Stimulated activated CD4-positive, alpha-beta T cell treated with anti-CD3 and anti-CD28 coated beads, Interleukin-12 subunit alpha, Interleukin-12 subunit beta, amount 100 ng/mL, for 24 hours (primary cell): ENCODE results near the gene KRT76.
"Not testable (repeated sequence)": the region's sequence is repeated elsewhere in the genome, so short reads cannot be mapped to it uniquely, and the experiment has no call there.

Experiments
- DNase-seq, 2 experiments: peaks; one replicate each; pipeline ENCODE4 v3.0.0-alpha.2; 2020; ENCODE audit warnings: low read depth in 2 of 2

The KRT76 gene

DNA sequence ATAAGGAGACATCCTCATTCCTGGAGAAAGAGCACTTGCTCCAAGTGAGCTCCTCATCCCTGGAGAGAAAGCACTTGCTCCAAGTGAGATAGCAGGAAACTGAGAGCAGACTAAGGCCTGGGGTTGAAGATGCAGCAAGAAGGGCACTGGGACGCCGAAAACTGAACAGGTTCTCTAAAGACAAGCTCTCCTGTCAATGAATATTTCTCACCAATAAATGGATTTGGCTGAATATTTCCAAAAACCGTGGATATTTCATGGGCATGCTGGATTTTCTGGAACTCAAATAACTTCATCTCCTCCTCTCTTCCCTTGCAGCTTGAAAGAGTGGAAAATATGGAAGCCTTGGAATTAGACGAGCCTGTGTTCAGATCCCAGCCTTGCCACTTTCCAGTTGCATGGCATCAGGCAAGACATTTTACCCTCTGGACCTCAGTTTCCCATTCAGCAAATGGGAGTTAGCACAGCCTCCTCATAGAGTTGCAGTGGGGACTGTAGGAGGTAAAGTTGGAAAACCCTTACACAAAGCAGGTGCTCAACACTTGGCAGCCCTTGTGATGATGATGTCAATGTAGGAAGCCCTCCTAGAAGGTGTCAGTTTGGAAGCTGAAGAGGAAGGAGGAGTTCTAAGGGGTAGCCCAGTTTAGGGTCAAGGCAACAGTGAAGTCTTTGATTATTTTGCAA is 4.4 kb upstream of the KRT76 start:
- no peak for DNase-seq

DNA sequence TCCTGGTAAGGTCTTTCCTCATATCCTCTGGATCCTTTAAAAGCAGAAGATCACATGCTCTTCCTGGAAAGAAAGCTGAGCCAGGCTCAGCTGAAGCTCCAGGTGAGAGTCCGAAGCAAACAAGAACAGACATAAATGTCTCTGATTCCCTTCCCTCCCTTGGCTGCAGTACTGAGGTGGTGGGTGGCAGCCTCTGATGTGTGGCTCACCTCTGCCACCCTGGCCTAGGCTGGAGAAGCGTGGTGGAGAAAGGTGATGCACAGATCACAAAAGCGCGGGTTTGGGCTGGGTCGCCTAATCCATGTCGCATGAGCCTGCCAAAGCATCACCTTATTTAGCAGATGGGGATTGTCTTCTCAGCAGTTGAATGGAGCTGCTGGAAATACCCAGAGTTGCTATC is 2.8 kb upstream of the KRT76 start:
- no peak for DNase-seq

DNA sequence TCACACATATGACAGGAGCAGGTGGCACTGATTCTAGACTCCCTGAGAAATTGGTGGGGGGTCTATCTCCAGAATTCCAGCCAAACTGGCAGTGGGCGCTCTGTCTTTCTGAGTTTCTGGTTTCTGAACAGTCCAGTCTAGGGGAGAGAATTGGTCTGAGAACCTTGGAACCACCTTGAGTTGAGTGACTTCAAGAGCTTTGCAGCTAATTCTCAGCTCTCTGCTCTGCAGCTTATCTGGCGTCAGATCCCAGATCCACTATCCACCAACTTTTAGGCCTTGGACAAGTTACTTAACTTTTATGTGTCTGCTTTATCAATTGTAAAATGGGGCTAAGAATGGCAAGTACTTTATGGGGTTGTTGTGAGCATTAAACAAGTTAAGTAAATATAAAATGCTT is 1.7 kb upstream of the KRT76 start:
- DNase-seq = no peak

DNA sequence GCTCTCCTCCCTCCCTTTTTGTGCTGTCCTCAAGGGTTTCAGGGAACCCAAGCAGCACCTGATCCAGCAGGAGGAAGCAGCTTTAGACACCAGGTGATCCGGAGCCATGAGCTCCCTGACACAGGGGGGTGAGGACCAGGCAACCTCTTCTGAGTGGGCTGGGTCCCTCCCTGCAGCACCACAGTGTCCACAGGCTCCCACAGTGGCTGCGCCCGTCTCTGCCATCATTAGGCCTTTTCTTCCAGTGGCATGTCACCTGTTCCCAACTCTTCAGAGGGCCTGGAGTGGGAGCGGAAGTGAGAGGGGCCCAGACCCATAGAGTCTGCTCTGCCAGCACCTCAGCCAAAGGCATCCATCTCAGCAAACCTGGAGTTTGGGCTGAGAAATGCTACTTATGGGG is 421 bp upstream of the KRT76 start:
- no peak for DNase-seq

DNA sequence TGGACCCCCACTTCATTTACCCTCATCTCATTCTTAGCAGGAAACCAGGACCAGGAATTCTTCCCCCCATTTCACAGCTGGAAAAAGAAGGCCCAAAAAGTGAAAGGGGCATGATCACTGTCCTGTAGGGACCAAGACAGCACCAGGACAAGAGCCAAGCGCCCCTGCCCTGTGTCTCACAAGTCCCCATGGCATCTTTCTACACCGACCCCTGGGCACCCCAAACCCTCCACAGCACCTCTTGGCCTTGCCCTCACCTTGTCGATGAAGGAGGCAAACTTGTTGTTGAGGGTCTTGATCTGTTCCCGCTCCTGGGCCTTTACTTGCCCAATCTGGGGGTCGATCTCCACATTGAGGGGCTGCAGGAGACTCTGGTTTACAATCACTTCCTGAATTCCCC is 710 bp downstream of the KRT76 start:
- no peak for DNase-seq

DNA sequence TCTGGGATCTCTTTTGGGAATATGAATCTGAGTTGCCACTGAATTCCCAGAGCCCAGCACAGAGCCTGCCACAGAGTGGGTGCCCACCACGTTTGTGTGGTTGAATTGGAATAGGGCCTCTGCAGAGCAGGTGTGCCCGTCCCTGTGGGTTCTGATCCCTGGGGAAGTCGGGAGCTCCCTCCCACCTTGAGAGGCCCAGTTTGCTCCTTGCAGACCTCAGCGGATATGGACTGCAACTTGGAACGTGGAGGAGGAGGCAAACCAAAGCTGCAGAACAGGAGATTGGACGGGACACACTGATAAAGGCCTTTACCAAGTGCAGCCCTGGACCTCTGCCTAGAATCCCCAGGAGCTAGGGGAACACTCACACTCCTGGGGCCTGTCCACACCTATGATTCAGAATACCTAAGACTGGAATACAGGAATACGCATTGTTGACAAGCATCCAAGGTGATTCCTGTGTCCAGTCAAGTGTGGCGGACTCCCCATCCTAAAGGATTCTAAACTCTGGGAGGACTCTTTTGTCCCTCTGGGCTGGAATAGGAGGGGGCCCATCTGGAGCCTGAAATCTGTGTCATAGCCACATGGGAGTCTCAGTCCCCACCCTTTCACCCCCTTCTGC is 2.4 kb downstream of the KRT76 start:
- DNase-seq = no peak

DNA sequence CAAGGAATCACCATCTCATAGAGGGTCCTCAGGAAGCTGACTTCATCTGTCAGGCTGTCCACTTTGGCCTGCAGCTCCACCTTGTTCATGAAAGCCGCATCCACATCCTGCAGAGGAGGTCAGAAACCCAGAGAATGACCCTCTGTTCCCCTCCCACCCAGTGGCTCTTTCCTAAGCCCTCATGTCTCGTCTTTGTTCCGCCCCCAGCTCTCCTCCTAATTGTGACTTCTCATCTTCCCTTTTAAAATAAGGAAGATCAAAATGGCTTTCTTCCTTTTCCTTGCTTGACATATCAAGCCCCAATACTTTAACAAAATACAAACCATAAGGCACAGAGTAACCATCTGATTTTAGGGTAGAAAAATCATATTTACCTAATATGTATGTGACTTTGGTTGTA is 4.4 kb downstream of the KRT76 start:
- no peak for DNase-seq

DNA sequence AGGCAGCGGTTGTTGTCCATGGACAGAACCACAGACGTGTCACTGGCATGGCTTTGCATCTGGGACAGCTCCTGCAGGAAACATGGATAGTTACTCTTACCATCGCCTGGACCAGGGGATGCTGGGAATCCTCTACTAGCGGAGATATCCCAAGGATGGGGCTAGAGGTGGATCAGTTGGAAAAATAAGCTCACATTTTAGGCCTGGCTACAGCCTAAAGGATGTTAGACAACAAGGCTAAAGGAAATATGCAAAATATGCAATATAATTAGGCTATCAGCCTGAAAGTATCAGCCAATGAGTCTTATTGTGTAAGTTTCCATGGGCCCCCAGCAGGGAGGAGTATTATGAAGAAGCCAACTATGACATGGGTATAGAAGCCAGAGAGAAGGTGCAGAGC is 5.0 kb downstream of the KRT76 start:
- no peak for DNase-seq

DNA sequence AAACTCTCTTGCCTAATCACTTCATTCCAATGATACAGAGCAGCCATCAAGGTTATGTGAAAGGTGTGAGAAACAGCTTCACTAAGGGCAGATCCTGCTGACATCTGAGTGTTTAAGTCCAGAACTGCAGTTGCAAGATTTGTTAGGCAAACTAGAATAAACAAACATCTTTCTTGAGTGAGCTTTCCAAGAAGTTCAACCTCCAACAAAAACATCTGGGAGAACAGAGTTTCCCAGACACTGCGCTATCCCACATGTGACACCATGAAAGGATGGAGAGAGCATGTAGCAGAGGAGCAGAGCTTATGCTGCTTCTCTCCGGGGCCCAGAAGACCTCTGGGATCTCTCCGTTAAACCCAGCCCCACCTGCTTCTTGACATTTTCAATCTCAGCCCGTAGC is 5.6 kb downstream of the KRT76 start:
- no peak for DNase-seq

DNA sequence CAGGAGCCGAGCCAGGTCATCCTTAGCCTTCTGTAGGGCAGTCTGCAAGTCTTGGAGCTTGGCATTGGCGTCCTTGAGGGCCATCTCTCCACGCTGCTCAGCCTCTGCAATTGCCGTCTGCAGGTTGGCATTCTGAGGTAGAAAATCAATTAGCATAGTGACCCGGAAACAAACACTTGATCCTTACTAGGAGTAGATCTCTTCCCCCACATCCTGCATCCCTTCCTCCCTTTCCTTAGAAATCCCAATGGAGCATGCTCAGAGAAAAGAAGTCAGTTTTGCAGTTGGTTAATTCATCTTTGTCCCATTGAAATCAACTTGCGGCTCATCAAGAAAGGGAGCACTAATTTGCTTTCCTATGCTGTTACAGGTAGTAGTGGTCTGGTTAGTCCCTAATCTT is 6.1 kb downstream of the KRT76 start:
- no peak for DNase-seq

DNA sequence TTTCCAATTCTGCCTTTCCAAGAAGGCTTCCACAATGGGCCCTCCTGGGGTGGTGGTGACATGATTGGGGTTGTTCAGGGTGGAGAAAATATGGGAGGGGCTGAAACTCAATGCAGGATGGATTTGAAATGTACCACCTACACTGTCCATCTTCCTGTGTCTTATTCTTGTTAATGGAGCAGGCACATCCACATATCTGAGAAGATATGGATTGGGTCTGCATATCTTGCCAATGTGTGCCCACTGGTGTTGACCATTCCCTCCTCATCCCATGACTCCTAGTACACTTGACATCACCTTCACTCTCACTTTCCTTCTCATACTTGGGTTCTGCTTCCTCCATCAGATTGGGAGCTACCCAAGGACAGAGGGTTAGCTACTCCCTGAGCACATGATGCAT is 7.2 kb downstream of the KRT76 start:
- no peak for DNase-seq

DNA sequence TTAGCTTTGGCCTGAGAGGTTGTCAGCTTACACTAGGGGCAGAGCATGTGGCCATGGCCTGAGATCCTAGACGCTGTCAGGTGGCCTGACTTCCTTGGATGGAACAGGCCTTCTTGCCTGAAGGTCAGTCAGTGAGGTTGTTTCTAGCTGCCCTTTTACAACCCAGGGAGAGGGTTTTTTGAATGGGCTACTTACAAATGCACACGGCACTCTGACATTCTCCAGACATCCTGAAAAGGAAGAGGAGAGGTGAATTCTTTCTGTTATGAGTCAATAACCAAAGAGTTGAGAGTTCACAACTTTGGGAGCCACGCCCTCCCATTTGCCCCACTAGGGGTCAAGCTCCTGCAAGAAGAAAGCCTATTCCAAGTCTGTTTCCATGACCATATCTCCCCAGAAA is 7.8 kb downstream of the KRT76 start:
- no peak for DNase-seq

DNA sequence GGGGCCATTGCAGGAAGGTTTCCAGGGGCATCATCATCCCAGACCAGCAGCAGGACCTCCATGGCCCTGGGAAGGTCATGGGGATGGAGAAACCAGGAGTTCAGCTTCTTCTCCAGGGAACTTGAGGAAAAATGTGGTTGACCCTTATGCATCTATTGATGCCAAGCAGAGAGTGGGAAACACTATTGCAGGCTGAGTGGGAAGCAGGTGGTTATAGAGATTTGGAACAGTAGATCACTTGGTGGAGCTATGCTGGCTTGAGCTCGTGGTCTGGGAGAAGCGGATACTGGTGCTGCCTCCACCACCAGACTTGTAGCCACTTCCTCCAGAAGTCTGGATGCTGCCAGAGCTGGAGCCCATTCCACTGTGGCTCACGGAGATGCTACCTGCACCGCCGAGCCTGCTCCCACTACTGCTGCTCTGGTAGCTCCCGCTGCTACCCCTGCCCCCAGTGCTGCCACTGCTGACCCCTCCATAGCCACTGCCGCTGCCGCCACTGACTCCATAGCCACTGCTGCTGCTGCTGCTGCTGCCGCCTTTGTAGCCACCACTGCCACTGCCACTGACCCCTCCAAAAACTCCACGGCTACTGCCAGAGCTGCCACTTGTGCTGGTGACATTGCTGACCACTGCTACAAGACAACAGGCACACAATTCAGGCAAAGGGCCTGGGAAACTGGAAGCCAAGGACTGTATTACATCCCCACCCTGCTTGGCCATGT is 8.5 kb downstream of the KRT76 start:
- no peak for DNase-seq

DNA sequence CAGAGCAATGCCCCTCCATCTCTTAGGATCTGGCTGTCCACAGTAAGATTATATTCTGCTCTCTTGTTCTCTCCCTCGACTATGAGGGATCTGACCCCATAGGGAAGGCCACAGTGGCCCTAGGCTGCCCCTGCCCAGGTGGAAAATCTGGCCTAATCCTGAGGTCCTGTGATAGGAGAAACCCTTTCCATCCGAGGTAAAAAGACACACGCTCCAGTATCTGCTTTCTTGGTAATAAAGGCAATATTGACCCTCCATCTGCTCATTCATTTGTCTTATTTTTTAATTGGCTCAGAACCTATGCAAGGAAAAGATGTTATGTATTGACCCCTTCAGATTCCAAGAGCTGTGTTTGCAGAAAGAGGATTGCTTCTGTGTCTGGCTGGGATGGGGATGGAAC is 9.7 kb downstream of the KRT76 start:
- no peak for DNase-seq

DNA sequence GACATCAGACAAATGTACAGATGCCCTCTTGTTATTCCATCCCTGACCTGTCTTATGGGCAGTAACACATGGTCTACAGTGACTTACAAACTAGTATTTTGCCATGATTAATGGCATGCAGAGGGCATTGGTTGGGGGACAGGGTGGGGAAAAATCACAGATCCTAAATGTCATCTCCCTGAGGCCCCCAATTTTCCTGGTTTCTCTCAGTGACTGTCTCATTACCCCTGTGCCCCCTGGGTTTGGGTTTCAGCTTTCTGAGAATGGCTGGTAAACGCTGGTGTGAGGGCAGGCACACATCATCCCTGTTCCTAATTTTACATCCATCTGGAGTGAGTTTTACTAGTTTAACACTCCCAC is 10.1 kb downstream of the KRT76 start:
- DNase-seq = no peak

DNA sequence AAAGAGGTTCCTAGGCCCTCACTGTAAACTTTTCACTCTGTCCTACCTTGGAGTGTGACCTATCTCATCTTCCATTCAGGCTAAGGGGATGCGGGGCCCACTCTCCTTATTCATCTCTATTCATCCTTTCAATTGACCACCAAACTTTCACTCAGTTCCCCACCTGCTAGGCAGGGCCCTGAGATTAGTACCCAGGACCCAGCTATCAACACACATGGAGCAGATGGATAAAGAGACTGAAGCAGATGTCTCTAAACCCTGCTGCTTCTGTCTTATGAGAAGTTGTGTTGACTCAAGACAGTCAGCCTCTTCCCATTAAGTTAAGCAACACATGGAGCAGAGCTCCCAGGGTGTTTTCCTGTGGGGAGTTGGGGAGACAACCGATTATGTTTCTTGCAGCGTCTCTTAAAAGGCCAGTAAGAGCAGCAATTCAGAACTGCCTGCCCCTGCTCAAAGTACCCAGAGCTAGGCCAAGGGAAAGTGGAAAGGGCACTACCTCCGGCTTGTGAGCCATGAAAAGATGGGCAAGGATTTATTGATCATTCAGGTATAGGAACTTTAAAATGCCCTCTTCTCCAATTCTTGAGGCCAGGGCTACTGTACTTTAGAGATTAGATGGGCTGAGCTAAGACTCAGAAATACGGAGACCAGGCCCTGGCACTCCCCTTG is 10.7 kb downstream of the KRT76 start:
- no peak for DNase-seq

DNA sequence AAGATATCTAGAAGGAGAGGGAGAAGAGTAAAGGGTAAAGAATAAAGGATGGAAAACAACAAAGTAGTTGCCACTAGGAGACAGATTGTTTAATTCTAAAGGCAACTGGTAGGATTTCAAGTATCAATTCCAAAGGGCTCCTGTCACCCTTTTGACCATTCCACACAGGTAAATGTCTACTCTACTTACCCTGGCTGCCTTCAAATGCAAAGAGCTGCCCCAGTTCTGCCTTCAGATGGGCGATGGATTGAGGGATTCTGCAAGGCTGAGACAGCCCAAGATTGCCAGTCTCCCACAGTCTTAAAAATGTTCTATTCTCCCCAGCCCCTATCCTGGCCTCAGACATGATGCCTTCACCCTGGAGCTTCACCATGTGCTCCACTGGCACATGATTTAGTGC is 11.4 kb downstream of the KRT76 start:
- no peak for DNase-seq

DNA sequence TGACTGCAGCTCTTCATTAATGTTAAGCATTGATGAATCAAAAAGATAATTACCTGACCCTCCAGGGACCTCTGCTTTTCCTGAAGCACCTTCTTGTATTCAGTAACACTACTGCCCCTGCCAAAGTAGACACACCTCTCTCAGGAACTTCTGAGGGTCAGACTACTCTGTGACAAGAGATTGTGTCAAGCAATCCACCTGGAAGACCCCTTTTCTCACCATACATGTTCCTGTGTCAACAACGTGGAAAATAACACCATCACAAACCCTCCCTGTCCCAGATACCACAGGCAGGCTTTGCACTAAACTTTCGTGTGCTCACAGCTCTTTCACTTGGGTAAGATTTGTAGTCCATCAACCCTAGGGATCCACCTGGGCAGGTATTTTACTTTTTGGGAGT is 13.2 kb downstream of the KRT76 start:
- DNase-seq = no peak

DNA sequence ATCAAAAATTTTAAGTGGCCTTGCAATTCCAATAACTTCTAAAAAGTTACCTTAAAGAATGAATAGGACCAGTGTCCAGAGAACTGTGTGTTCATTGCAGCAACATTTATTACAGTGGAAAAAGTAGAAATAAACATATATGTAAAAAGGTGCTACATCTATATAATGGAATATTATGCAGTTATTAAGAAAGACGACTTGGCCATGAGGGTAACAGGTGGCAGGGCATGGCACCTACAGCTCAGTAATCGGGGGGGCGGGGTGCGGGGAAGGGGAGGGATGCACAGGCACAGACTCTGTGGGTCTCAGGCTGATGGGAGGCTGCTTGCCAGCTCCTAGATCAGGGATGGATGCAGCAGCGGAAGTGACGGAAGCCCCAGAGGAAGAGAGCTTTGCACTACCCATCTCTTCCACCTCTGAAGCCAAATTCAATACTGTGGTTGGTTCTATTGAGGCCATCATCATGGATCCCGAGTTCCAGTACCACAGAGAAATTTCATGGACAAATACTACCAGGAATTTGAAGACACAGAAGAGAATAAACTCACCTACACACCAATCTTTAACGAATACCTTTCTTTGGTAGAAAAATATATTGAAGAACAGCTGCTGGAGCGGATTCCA is 14.0 kb downstream of the KRT76 start:
- DNase-seq = no peak

DNA sequence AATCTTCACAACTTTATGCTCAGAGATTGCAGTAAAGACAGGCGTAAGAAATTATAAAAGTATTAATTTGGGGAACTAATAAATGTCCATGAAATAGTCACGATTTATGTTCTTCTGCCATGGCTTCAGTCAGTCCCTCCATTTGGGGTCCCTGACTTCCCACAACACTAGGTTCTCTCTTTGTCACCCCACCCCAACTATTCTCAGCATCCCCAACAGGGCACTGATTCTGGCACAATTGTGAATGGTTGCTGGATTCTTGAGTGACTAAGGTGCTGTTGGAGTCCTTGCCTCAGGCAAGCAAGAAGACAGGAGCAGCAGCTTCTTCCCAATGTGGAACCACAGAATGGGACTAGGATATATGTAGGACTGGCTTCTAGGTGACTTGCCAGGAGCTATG is 15.3 kb downstream of the KRT76 start:
- no peak for DNase-seq

DNA sequence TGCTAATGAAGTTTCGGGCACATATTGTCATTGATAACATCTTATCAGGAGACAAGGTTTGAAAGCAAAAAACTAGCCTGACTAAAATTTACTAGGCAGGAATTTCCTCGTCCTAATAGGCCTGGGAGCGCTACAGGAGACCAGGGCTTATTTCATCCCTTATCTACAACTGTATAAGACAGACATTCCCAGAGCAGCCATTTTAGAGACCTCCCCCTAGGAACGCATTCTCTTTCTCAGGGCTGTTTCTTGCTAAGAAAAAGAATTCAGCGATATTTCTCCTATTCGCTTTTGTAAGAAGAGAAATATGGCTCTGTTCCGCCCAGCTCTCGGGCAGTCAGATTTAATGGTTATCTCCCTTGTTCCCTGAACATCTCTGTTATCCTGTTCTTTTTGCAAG is 15.9 kb downstream of the KRT76 start:
- not testable (repeated sequence) for DNase-seq

DNA sequence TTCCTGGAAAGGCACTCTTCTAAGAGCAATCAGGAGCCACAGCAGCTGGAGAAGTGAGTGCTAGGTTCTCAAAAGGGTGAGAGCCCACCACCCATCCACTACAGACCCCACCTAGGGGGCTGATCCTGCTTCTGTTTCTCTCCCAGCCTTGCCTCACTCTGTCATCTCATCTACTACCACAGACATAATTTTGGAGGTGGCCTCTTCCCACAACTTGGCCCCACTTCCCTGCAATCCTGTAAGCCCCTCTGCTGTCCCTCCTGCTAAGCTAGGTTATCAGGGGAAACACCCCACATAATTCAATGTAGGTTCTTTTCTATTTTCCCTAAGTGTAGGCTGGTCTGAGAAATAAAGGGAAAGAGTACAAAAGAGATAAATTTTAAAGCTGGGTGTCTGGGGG is 16.5 kb downstream of the KRT76 start:
- no peak for DNase-seq

DNA sequence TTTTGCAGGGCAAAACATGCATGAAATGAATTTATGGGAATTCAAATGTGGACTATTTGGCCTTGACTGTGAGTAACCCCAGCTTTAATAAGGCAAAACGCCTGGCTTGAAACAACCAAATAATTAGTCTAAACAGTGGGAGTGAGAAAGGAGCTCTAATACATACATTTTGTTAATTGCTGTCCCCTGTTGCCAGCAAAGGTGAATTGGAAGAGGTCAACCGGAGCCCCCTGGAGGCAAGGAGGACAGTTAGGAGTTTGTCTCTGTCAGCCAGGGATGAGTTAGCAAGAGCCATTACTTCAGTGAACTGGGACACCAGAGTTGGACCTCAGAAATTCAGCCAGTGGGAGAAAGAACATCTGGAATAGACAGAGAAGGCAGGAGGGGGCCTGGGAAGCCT is 17.4 kb downstream of the KRT76 start:
- DNase-seq = no peak
